H1 (cell line): Measurements from ENCODE around the gene EVI5.

Experiments
- CTCF ChIP-seq, 3 experiments: IDR thresholded peaks; 1 replicate in 2 of 3; 2 replicates in 1 of 3; pipeline versions ENCODE4 v1.5.1 to v1.6.1; 2011; ENCODE audit warnings: low read length in 3 of 3, mild to moderate bottlenecking in 3 of 3, inconsistent platforms in 2 of 3, low read depth in 1 of 3, moderate library complexity in 1 of 3; ENCODE audit not compliant: insufficient read depth in 1 of 3; ENCODE audit errors: control extremely low read depth in 1 of 3
- RAD21 ChIP-seq, 2 experiments: IDR thresholded peaks in 1 of 2; conservative IDR thresholded peaks in 1 of 2; 2 replicates each; pipeline ENCODE4 v1.6.1; 2011; ENCODE audit warnings: low read depth in 2 of 2, low read length in 2 of 2, improper control_type of control experiment in 1 of 2, inconsistent platforms in 1 of 2, mild to moderate bottlenecking in 1 of 2, moderate library complexity in 1 of 2
- SIN3A ChIP-seq, 2 experiments: IDR thresholded peaks in 1 of 2; conservative IDR thresholded peaks in 1 of 2; 2 replicates each; pipeline ENCODE4 v1.6.1; 2011 to 2012; ENCODE audit warnings: low read length in 2 of 2, improper control_type of control experiment in 1 of 2, low read depth in 1 of 2, mild to moderate bottlenecking in 1 of 2

GRCh38 chr1:92505015-92505692 lies 279.8 kb downstream of the EVI5 start:
- TF ChIP-seq SIN3A (conservative IDR thresholded peaks at IDR 0.05 in 1 of 2, IDR thresholded peaks at IDR 0.05 in 1 of 2; ENCODE audit: low read depth in 1 of 2, low read length in 2 of 2) (no peak), CTCF (IDR thresholded peaks at IDR 0.05; ENCODE audit: control extremely low read depth in 1 of 3, insufficient read depth in 1 of 3, low read depth in 1 of 3, low read length in 3 of 3) (no peak), RAD21 (IDR thresholded peaks at IDR 0.05 in 1 of 2, conservative IDR thresholded peaks at IDR 0.05 in 1 of 2; ENCODE audit: low read depth in 2 of 2, low read length in 2 of 2) (no peak)
